SJSA1 (cell line): ENCODE measurements around the gene OR9A2. TPM values are rescaled to one million over a fixed set of nuclear protein-coding genes. Genes with fewer than 3 reads are reported as not detected.

ENCODE experiments used
- DNase-seq, 2 experiments: peaks; one replicate each; pipeline ENCODE4 v3.0.0-alpha.2; 2015 to 2020; ENCODE audit warnings: low spot score in 2 of 2, low read depth in 1 of 2
- H3K27ac ChIP-seq: fragments of 250-450 bp; sonication (Bioruptor Pico); 2 replicates; pipeline ENCODE4 v1.5.1; 2020; ENCODE audit warnings: mild to moderate bottlenecking, moderate library complexity
- H3K27me3 ChIP-seq: fragments of 250-450 bp; sonication (Bioruptor Pico); replicated peaks from 2 replicates; pipeline ENCODE4 v1.5.1; 2020; ENCODE audit warnings: mild to moderate bottlenecking, moderate library complexity
- H3K36me3 ChIP-seq: fragments of 250-450 bp; sonication (Bioruptor Pico); 2 replicates; pipeline ENCODE4 v1.5.1; 2020; ENCODE audit warnings: mild to moderate bottlenecking
- H3K4me1 ChIP-seq: fragments of 250-450 bp; sonication (Bioruptor Pico); replicated peaks from 2 replicates; pipeline ENCODE4 v1.6.1; 2021; ENCODE audit warnings: mild to moderate bottlenecking
- H3K4me3 ChIP-seq: fragments of 250-450 bp; sonication (Bioruptor Pico); 2 replicates; pipeline ENCODE4 v1.5.1; 2020; ENCODE audit warnings: mild to moderate bottlenecking
- H3K9me3 ChIP-seq: fragments of 250-450 bp; sonication (Bioruptor Pico); replicated peaks from 2 replicates; pipeline ENCODE4 v1.5.1; 2020; ENCODE audit warnings: mild to moderate bottlenecking
- total RNA-seq: library from RNA; depleted of rRNA; stranded (reverse); fragments of >200 nt; shearing (Covaris generic); gene quantifications from 2 replicates; pipeline ENCODE4 v1.2.3, GENCODE V29; 2014; rRNA removed

The OR9A2 gene, protein sequence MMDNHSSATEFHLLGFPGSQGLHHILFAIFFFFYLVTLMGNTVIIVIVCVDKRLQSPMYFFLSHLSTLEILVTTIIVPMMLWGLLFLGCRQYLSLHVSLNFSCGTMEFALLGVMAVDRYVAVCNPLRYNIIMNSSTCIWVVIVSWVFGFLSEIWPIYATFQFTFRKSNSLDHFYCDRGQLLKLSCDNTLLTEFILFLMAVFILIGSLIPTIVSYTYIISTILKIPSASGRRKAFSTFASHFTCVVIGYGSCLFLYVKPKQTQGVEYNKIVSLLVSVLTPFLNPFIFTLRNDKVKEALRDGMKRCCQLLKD
- not detected in 2 replicates for total RNA-seq

DNA sequence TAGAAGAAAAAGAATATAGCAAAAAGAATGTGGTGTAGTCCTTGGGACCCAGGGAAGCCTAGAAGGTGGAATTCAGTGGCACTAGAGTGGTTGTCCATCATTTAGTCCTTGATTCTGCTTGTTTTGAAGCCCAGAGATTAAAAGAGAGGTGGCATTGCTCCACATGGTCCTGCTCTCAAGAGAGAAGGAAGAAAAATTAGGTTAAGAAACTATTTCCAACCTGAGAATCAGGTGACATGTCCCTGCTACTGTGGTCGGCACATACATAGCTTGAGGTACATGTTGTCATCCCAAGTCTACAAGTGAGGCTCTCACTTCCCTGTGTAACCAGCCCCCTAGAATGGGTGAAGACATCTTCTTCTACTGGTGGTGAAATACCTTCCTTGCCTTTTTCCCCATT is at the start of gene OR9A2:
Gene OR9A2, minus strand, starts transcription at position 101 of the 400 bp plus-strand sequence. Its CDS starts 0 bp downstream, at position 101.
- no peak within 1 kb of the TSS for H3K4me3 ChIP-seq
- no peaks in the 10 kb centered on the region for H3K27me3 ChIP-seq
- DNase-seq = no peak
- peak within 1 kb of the TSS; percentile 88 for H3K27ac ChIP-seq
- no peaks in the 10 kb centered on the region for H3K36me3 ChIP-seq
- H3K9me3 ChIP-seq = 0 out of 2 replicates have a peak, but pooled peaks cover 6% of the 10 kb centered on the region
- peaks cover 40% of the 10 kb centered on the region for H3K4me1 ChIP-seq

DNA sequence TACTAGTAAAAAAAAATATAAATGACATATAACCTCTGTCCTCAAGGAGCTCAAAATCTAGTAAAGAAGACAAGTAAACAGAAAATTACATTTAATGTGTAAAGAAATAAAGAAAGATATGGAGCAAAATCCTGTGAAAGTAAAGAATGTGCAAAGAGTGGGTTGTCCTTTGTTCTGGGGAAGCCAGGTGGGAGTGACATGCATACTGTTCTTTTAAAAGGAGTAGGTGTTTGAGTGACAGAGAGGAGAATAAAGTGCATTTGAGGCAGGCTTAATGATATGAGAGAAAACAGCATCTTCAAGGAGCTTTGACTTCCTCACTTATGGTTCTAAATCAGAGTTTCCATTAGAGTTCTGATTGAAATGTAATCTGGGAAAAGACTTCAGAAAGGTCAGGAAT is 47.2 kb upstream of the OR9A2 start:
- no peaks in the 10 kb centered on the region for H3K36me3 ChIP-seq
- no peaks in the 10 kb centered on the region for H3K27me3 ChIP-seq
- no peak overlapping the region for H3K4me3 ChIP-seq
- H3K27ac ChIP-seq = peak overlapping the region; percentile 70
- H3K4me1 ChIP-seq = peaks cover 45% of the 10 kb centered on the region
- DNase-seq = no peak
- no peaks in the 10 kb centered on the region for H3K9me3 ChIP-seq

DNA sequence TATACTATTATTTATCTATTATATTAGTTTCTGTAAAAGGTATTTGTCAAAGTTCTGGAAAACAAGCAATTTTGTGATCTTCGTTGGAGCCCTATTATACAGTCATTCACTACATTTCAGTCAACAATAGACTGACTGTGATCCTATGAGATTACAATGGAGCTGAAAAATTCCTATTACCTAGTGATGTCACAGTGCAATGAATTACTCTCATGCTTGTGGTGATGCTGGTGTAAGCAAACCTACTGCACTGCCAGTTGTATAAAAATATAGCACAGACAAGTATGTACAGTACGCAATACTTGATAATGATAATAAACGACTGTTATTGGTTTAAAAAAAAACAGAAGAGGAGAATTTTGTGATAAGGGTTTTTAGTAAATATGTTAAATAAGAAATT is 46.6 kb upstream of the OR9A2 start:
- no peaks in the 10 kb centered on the region for H3K27me3 ChIP-seq
- no peaks in the 10 kb centered on the region for H3K9me3 ChIP-seq
- peaks cover 50% of the 10 kb centered on the region for H3K4me1 ChIP-seq
- peak in 1 of 2 experiments; percentile 77 for DNase-seq
- no peak overlapping the region for H3K4me3 ChIP-seq
- no peaks in the 10 kb centered on the region for H3K36me3 ChIP-seq
- H3K27ac ChIP-seq = peak overlapping the region; percentile 77

DNA sequence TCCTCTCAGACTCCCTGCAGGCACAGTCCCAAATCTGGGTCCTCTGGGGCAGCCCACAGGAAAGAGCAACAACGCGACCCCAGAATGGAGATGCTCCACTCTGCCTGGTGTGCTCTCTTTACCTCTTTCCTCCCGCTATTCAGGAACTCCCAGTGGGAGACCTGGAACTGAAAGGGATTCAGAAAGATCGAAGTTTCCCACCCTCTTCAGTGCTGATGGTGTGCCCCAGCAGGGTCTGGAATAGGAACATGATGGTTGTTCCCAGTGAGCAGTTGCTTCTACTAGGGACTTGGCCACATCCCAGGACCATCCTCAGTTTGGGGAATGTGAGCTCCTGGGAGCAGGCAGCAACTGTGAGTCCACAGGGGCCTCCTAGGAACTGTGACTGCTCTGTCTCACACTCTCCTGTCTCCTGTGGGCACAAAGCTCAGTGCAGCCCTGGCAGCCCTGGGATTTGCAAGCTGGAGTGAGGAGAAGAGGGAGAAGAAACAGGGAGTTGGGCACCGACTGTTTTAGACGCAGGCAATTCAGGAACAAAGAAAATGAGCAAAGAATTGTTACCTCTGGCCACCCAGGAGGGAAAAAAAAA is 43.1 kb upstream of the OR9A2 start:
- Histone ChIP-seq H3K4me3 (no peak overlapping the region), H3K9me3 (no peaks in the 10 kb centered on the region), H3K4me1 (peaks cover 39% of the 10 kb centered on the region), H3K27me3 (no peaks in the 10 kb centered on the region), H3K27ac (peak overlapping the region; percentile 54), H3K36me3 (no peaks in the 10 kb centered on the region)
- peak; percentile 56 to 67 for DNase-seq

DNA sequence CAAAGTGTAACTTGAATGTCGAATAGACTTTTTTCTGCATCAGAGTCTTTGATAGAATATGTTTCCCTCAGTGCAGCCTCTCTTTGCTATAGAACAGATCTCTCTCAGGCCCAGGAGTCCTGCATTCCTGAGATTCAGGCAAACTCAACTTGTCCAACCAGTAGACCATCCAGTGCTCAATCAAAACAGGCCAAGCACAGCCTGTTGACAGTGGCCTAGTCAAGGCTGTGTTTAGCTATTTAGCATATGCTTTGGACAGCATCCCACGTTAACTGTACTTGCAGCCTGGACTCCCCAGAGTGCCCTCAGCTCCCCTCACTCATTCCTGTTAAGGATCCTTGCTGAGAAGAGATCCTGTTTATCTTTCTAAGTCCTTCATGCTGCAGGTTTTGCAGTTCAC is 41.5 kb upstream of the OR9A2 start:
- no peak for DNase-seq
- Histone ChIP-seq H3K27ac (no peak overlapping the region), H3K4me3 (no peak overlapping the region), H3K27me3 (no peaks in the 10 kb centered on the region), H3K36me3 (no peaks in the 10 kb centered on the region), H3K4me1 (peaks cover 31% of the 10 kb centered on the region), H3K9me3 (no peaks in the 10 kb centered on the region)

DNA sequence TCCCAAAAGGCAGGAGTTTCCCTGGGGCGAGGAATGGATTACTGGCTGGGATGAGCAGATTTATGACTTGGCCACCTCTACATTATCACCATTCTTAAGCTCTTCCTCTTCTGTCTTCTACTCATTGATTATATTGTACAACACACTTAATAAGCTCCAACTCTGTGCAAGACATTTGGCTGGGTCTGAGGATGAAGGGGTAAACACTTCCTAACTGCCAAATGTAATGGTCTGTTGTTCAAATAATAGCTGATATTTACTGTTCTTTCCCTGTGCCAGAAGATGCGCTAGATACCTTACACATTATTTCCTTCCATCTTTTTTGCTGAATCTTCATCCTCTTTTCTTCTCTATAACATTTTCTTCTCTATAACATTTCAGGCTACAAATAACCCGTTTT is 36.8 kb upstream of the OR9A2 start:
- H3K27ac ChIP-seq = no peak overlapping the region
- H3K4me1 ChIP-seq = peaks cover 2% of the 10 kb centered on the region; the same call in 1 of the 2 replicates
- H3K4me3 ChIP-seq = no peak overlapping the region
- no peaks in the 10 kb centered on the region for H3K9me3 ChIP-seq
- no peaks in the 10 kb centered on the region for H3K36me3 ChIP-seq
- no peaks in the 10 kb centered on the region for H3K27me3 ChIP-seq
- DNase-seq = no peak

DNA sequence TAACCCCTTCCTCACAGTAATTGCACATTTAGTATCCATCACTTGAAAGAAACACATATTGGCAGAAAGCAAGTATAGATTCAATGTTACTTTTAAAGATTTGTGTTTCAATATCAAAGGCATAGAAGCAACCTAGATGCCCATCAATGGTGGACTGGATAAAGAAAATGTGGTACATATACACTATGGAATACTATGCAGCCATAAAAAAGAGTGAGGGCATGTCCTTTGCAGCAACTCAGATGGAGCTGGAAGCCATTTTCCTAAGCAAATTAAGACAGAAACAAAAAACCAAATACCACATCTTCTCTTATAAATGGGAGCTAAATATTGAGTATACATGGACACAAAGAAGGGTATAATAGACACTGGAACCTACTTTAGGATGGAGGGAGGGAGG is 28.8 kb upstream of the OR9A2 start:
- no peak for DNase-seq
- Histone ChIP-seq H3K4me3 (no peak overlapping the region), H3K27me3 (no peaks in the 10 kb centered on the region), H3K36me3 (no peaks in the 10 kb centered on the region), H3K9me3 (no peaks in the 10 kb centered on the region), H3K4me1 (peaks cover 10% of the 10 kb centered on the region), H3K27ac (no peak overlapping the region)

DNA sequence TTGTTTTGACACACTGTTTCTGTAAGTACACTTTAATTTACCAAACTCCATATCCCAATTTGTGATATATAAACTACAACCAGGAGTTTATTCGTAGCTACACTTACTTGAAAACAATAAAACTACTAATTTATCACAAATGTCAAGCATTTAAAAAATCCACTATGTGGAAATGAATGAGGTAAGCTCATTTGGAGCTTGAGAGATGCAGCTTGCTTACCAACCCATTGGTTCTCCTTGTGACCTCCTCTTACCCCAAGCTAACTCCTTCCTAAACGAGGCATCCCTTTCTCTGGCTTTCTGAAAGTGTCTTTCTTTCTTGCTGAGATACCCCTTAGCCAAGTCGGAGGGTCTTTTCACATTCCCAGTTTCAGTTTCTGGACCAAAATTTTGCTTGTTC is 27.7 kb upstream of the OR9A2 start:
- Histone ChIP-seq H3K4me1 (peaks cover 18% of the 10 kb centered on the region), H3K9me3 (no peaks in the 10 kb centered on the region), H3K4me3 (no peak overlapping the region), H3K27me3 (no peaks in the 10 kb centered on the region), H3K36me3 (no peaks in the 10 kb centered on the region), H3K27ac (no peak overlapping the region)
- peak in 1 of 2 experiments; percentile 33 for DNase-seq

DNA sequence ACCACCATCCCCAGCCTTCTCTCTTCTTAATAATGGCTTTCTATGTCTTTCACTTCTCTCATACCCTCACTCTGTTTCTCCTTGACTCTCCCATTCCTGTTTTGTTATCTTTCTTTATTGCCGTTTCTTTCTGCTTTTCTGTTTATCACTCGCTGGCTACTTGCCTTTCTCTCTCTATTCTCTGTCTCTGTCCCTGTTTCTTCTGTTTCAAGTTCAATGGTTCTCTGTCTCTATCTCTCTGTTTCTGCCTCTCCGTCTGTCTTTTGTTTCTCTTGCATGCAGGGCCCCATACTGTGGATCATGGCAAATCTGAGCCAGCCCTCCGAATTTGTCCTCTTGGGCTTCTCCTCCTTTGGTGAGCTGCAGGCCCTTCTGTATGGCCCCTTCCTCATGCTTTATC is 25.1 kb upstream of the OR9A2 start, which contains the start of gene OR6V1:
Gene OR6V1, plus strand, starts transcription at position 301 of the 400 bp plus-strand sequence. Its CDS starts 0 bp downstream, at position 301.
- Histone ChIP-seq H3K4me3 (no peak within 1 kb of the TSS), H3K27me3 (no peaks in the 10 kb centered on the region), H3K9me3 (no peaks in the 10 kb centered on the region), H3K4me1 (peaks cover 31% of the 10 kb centered on the region), H3K36me3 (no peaks in the 10 kb centered on the region), H3K27ac (no peak within 1 kb of the TSS)
- DNase-seq = no peak

DNA sequence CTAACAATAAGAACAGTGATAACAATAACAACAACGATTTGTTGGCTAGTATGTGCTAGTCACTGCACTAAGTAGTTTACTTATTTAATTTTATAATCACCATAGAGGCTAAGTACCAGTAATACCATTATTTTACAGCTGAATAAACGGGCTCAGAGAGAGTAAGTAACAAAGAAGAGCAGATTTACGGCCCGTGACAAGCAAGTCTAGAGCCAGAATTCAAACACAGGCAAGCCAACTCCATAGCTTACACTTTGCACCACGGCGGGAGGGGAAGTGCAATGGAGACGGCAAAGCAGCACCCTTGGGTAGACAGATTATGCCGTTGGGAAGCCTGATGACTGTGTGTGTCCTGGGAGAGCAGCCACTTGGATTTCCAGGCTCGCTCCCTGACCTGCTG is 24.0 kb upstream of the OR9A2 start:
- Histone ChIP-seq H3K27me3 (no peaks in the 10 kb centered on the region), H3K4me1 (peaks cover 39% of the 10 kb centered on the region), H3K36me3 (no peaks in the 10 kb centered on the region), H3K9me3 (no peaks in the 10 kb centered on the region), H3K27ac (no peak overlapping the region), H3K4me3 (no peak overlapping the region)
- no peak for DNase-seq

DNA sequence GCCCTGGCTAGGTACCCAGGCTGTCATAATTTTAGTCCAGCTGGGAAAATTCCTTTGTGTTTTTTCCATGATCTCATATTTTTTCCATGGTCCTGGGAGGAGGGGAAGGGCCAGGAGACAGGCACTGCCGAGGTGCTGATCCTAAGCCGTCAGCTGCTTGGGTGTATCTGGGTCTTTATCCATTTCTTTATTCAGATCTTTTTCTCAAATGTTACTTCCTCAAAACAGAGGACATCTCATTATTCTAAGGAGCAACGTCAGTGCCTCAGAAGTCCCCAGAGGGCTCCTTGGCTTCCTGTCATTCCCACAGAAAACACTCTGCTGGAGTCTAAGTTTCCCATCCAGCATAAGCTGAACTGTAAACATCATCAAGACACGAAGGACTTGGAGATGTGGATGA is 22.4 kb upstream of the OR9A2 start:
- Histone ChIP-seq H3K27ac (peak overlapping the region; percentile 65), H3K4me3 (no peak overlapping the region), H3K27me3 (no peaks in the 10 kb centered on the region), H3K4me1 (peaks cover 39% of the 10 kb centered on the region), H3K9me3 (no peaks in the 10 kb centered on the region), H3K36me3 (no peaks in the 10 kb centered on the region)
- peak in 1 of 2 experiments; percentile 36 for DNase-seq

DNA sequence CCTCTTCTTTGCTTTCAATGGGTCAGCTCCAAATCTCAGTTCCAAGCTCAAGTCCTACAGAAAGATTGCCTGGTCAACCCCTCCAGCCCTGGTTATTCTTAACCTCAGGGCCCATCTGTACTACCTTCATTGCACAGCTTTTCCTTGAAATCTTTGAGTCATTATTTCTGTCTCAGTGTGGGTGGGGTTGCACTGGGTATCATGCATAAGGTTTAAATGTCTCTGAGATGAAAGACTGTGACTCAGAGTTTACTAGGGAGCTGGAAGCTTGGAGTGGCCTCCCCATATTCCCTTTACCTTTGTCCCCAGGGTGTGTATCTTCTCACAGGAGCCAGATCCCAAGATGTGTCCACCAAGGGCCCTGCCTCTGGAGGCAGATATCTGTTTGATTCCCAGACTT is 21.9 kb upstream of the OR9A2 start:
- peak in 1 of 2 experiments; percentile 38 for DNase-seq
- Histone ChIP-seq H3K4me1 (peaks cover 42% of the 10 kb centered on the region), H3K27me3 (no peaks in the 10 kb centered on the region), H3K9me3 (no peaks in the 10 kb centered on the region), H3K4me3 (no peak overlapping the region), H3K27ac (peak overlapping the region; percentile 65), H3K36me3 (no peaks in the 10 kb centered on the region)

DNA sequence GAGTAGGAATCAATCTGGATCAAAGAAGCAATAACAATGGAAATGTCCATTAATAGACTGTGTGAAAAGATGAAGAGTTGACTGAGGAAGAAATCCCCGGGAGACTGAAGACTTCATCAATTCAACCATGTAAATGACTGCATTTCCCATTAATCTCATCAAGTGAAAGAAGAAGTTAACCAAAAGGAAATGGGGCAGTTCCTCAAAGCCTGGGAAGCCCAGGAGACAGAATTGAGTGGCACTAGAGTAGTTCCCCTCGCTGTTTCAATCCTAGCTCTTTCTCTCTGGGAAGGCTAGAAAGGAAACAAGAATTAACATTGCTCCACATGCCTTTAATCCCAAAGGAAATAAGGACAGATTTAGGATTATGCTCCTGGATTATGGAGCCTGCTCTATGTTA is 20.4 kb upstream of the OR9A2 start:
- Histone ChIP-seq H3K9me3 (no peaks in the 10 kb centered on the region), H3K4me1 (peaks cover 57% of the 10 kb centered on the region), H3K27me3 (no peaks in the 10 kb centered on the region), H3K27ac (no peak overlapping the region), H3K36me3 (no peaks in the 10 kb centered on the region), H3K4me3 (no peak overlapping the region)
- DNase-seq = no peak

DNA sequence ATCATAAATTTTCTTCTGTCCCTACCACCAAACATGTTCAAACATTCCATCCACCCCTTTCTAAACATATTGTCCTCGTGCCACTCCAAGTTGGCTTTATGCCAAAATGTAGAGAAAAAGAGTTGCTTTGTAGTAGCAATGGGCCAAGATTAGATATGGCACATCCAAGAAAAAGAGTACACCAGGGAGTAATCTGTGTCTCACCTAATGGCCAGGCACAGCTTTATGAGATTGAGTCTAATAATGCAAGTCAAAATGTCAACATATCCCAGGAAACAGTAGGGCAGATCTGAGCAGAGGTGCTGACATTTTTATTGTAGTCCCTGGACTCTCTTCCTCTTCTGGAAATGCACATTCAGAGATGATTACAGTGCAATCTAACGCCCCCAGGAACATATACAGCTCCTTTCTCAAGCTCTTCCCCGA is 19.5 kb upstream of the OR9A2 start:
- Histone ChIP-seq H3K27ac (no peak overlapping the region), H3K36me3 (no peaks in the 10 kb centered on the region), H3K4me3 (no peak overlapping the region), H3K9me3 (no peaks in the 10 kb centered on the region), H3K4me1 (peaks cover 66% of the 10 kb centered on the region), H3K27me3 (no peaks in the 10 kb centered on the region)
- DNase-seq = no peak
